Left ventricle myocardium superior (tissue), 1 donor: ENCODE measurements around the gene PEX19. TPM values are rescaled to one million over a fixed set of nuclear protein-coding genes. Genes with fewer than 3 reads are reported as not detected.

Experiments used
- ATAC-seq: fragments of 200-7000 bp; cut with Tn5 transposase; one replicate; pipeline ENCODE4 v1.9.1; 2020; ENCODE audit warnings: mild to moderate bottlenecking, moderate library complexity
- DNase-seq: peaks from one replicate; pipeline ENCODE4 v3.0.0-alpha.2; 2020
- intact Hi-C: fragments of 100-400 bp; cut with micrococcal nuclease; formaldehyde crosslinking; loops from one replicate; pipeline ENCODE4 v1.11.0; 2022
- total RNA-seq: library from RNA; stranded (reverse); fragmentation: NEBNext Ultra II Directional; extraction: Animal tissue kit (Norgen Biotek cat#: 25700); gene quantifications from one replicate; pipeline ENCODE4 v1.2.1, GENCODE V29; 2021
- donor health status: DM: no; HTN: yes; CAD: no; lungs with severe emphysema.

PEX19 gene
- total RNA-seq, 1 donor from 2014 or later, result 96.2 TPM

DNA sequence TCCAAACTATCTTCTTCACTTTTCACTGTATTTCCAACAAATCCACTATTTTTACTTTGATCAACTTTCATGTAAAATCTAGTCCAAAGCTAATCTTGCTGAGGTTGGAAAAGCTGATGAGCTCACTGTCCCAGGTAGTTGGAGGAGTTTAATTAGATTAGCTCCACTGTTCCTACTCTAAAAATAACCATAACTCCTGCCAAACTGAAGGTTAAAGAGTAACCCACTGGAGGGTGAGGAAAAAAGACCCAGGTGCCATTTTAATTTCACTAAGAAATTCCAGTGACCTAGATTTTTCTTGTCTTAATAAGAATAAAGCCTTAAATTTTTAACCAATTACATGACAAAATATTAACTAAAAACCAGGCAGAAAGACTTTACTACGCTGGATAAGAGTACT lies 37.9 kb downstream of the PEX19 start:
- DNase-seq, result no peak
- intact Hi-C loops, result no loop called here
- peak; percentile 60 for ATAC-seq

- intact Hi-C loops, result no loop called here
- DNase-seq, result no peak
- ATAC-seq, result no peak
Measured at GRCh38 chr1:160245434-160245833, 39.5 kb downstream of the PEX19 start.

DNA sequence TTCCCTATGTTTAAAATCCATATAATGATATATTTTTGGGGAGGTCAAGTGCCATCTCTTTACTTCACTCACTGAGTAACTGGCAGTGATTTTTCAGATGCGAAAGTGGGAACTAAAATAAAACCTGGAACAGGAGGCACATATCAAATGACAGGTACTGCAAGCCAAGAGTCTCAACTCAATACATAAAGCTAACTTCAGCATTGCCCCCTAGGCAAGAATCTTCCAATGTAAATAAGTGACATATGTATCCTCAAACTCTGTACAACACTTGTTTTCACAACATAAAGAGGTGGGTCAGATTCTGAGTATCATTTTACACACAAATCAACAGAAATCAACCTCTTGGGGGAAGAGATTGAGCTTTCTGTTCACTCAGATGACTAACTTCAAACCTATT lies 40.7 kb downstream of the PEX19 start:
- DNase-seq (no peak), ATAC-seq (peak; percentile 54)
- intact Hi-C loops, result no loop called here

DNA sequence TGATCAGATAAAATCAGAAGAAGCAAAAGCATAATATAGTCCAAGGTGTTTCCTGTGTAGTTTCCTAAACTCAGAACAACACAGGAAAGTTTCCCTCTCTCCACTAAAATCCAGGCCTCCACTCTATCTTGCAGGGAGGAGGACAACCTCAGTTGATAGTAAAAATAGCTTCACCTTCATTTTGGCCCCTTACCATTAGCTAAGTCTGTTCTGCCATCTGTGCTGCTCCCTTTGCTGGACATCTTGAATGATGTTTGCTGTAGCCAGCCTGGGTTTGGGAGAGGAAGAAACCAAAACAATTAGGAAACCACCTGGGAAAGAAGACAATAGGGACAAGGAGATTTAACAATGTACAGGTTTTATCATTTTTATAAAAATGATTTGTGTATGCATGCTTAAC lies 41.2 kb downstream of the PEX19 start:
- ATAC-seq, result peak; percentile 45
- no peak for DNase-seq
- intact Hi-C loops, result no loop called here

- DNase-seq, result no peak
- intact Hi-C loops, result no loop called here
- no peak for ATAC-seq
Measured at GRCh38 chr1:160239582-160240299, 45.2 kb downstream of the PEX19 start.

- DNase-seq (no peak), ATAC-seq (peak; percentile 64)
- intact Hi-C loops, result no loop called here
Measured at GRCh38 chr1:160238408-160238807, 46.5 kb downstream of the PEX19 start.

DNA sequence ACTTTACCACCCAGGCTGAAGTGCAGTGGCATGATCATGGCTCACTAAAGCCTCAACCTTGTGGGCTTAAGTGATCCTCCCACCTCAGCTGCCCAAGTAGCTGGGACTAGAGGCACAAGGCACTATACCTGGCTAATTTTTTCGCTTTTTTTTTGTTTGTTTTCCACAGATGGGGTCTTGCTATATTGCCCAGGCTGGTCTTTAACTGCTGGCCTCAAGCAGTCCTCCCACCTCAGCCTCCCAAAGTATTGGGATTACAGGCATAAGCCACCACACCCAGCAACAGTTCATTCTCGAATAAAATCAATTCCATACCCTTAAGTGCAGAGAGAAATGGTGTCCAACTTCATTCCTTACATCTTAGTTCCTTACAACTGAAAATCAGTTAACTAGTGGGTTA lies 47.4 kb downstream of the PEX19 start:
- no peak for DNase-seq
- ATAC-seq, result no peak
- intact Hi-C loops, result no loop called here

DNA sequence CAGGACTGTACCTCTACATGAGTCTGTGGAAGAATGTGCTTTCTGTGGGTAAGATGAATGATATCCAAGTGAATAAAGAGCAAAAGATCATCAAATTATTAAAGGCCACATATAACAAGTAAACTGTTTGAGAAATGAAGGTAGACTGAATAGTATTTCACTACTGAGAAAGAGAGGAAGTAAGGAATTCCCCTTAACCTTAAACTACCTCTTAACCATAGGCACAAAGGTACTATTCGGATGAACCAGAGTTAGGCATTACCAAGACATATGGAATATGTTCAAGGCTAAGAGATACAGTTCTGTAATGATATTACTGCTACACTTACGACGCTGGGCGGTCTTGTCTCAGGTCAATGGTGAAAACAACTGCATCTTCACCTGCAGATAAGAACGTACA lies 48.1 kb downstream of the PEX19 start:
- ATAC-seq, result no peak
- intact Hi-C loops, result no loop called here
- DNase-seq, result no peak

GRCh38 chr1:160232911-160233310 lies 52.0 kb downstream of the PEX19 start:
- ATAC-seq (no peak), DNase-seq (no peak)
- intact Hi-C loops, result no loop called here

DNA sequence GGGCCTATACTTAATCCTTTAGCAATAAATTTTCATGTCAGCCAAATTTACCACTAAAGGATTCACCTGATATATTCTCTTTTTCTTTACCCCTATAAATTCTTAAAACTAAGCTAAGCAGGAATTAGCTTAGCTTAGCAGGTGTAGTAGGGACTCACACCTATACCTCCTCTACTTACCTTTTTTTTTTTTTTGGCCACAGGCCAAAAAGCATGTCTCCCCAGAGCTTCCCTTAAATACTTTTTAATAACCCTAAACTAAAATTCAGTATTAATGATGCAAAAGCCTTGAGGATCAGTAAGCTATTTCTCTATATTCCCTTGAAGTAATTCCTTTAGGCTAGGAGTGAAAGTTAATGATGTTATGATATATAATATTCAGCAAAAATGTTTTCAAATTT lies 56.5 kb downstream of the PEX19 start:
- ATAC-seq, result no peak
- intact Hi-C loops, result no loop called here
- no peak for DNase-seq

GRCh38 chr1:160227561-160227960 lies 57.4 kb downstream of the PEX19 start:
- ATAC-seq (no peak), DNase-seq (no peak)
- intact Hi-C loops, result no loop called here

DNA sequence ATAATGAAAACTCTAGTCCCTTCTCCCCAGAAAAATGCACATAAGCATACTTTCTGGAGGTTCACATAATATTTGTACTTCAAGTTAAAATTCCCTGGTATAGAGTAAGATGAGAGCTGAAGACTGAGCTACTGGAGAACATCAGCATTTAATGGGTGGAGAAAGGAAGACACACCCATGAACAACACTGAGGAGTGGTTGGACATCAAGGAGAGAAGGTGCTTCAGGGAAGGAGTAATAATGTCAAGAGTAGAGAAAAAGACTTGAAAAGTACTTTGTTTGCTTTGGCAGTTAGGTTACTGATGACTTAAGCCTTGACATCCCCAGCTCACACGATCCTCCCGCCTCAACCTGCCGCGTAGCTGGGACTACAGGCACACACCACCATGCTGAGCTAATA lies 57.9 kb downstream of the PEX19 start:
- intact Hi-C loops, result no loop called here
- DNase-seq (no peak), ATAC-seq (no peak)

Other genes starting within 250 kb of the PEX19 start
- not detected for gene KCNJ10, start 215.0 kb downstream of the PEX19 start, total RNA-seq
- gene KCNJ9, start 203.6 kb downstream of the PEX19 start, total RNA-seq, result not detected
- 19.2 TPM for gene IGSF8, start 186.5 kb downstream of the PEX19 start, total RNA-seq
- gene ATP1A2, start 169.4 kb downstream of the PEX19 start, total RNA-seq, result 243 TPM
- not detected for gene ATP1A4, start 133.5 kb downstream of the PEX19 start, total RNA-seq
- 20.0 TPM for gene CASQ1, start 94.6 kb downstream of the PEX19 start, total RNA-seq
- 277 TPM for gene PEA15, start 79.7 kb downstream of the PEX19 start, total RNA-seq
- gene DCAF8, start 22.6 kb downstream of the PEX19 start, total RNA-seq, result 145 TPM
- 93.0 TPM for gene COPA, start 58.1 kb upstream of the PEX19 start, total RNA-seq
- gene NCSTN, start 58.2 kb upstream of the PEX19 start, total RNA-seq, result 60.7 TPM
- gene NHLH1, start 81.9 kb upstream of the PEX19 start, total RNA-seq, result not detected
- 2.6 TPM for gene VANGL2, start 115.4 kb upstream of the PEX19 start, total RNA-seq
- gene SLAMF6, start 238.1 kb upstream of the PEX19 start, total RNA-seq, result 0.59 TPM